Type B pancreatic cell (in vitro differentiated cells): ENCODE results near the gene MINDY2. TPM values are rescaled to one million over a fixed set of nuclear protein-coding genes. Genes with fewer than 3 reads are reported as not detected.

Source experiments
- DNase-seq: peaks from one replicate; pipeline ENCODE4 v3.0.0; 2021; ENCODE audit warnings: mixed read lengths; ENCODE audit not compliant: unreplicated experiment; ENCODE audit errors: extremely low spot score
- H3K27ac Mint-ChIP-seq: 2 replicates; pipeline ENCODE4 v1.8.0; 2021; ENCODE audit warnings: mild to moderate bottlenecking, mixed read lengths
- H3K27me3 Mint-ChIP-seq: 2 replicates; pipeline ENCODE4 v1.8.0; 2021; ENCODE audit warnings: mixed read lengths
- H3K36me3 Mint-ChIP-seq: 2 replicates; pipeline ENCODE4 v1.8.0; 2021; ENCODE audit warnings: mixed read lengths
- H3K4me1 Mint-ChIP-seq: one replicate; pipeline ENCODE4 v1.8.0; 2021; ENCODE audit warnings: mixed read lengths; ENCODE audit not compliant: unreplicated experiment
- H3K4me3 Mint-ChIP-seq: 2 replicates; pipeline ENCODE4 v1.8.0; 2021; ENCODE audit warnings: mild to moderate bottlenecking, mixed read lengths
- H3K9me3 Mint-ChIP-seq: 2 replicates; pipeline ENCODE4 v1.8.0; 2021; ENCODE audit warnings: mixed read lengths
- total RNA-seq: library from RNA; stranded (reverse); gene quantifications from 2 replicates; pipeline ENCODE4 v1.2.1, GENCODE V29; 2021; ENCODE audit warnings: low replicate concordance
- TF ChIP-seq, protein P1 (sequence below): fragments of 200-600 bp; sonication (generic); conservative IDR thresholded peaks from 2 replicates; pipeline ENCODE4 v1.5.0; 2021; ENCODE audit warnings: antibody characterized with exemption, mild to moderate bottlenecking

The MINDY2 gene
- total RNA-seq, 1 donor from 2014 or later = 39.8 TPM

DNA sequence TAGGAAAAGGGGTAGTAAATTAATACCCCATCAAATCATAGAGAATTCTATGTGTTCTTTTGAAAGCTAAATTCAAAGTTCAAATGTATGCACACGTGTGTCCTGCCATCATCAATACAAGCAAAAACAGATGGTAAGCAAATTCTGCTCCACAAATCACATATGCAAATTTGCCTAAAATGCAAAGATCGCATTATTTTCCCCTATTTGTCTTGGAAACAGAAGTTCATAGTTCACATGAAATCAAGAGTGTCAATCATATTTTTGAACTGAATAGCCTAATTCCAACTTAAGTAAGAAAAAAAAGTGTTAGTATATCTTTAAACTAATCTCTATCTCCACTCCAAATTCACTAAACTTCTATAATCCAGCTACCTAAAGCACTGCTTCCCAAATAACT lies 30.1 kb upstream of the MINDY2 start:
- H3K4me3 Mint-ChIP-seq = peak overlapping the region; percentile 0
- no peaks in the 10 kb centered on the region for H3K27me3 Mint-ChIP-seq
- H3K4me1 Mint-ChIP-seq = peaks cover 41% of the 10 kb centered on the region
- H3K27ac Mint-ChIP-seq = no peak overlapping the region
- H3K36me3 Mint-ChIP-seq = peaks cover 9% of the 10 kb centered on the region
- TF ChIP-seq, protein P1, sequence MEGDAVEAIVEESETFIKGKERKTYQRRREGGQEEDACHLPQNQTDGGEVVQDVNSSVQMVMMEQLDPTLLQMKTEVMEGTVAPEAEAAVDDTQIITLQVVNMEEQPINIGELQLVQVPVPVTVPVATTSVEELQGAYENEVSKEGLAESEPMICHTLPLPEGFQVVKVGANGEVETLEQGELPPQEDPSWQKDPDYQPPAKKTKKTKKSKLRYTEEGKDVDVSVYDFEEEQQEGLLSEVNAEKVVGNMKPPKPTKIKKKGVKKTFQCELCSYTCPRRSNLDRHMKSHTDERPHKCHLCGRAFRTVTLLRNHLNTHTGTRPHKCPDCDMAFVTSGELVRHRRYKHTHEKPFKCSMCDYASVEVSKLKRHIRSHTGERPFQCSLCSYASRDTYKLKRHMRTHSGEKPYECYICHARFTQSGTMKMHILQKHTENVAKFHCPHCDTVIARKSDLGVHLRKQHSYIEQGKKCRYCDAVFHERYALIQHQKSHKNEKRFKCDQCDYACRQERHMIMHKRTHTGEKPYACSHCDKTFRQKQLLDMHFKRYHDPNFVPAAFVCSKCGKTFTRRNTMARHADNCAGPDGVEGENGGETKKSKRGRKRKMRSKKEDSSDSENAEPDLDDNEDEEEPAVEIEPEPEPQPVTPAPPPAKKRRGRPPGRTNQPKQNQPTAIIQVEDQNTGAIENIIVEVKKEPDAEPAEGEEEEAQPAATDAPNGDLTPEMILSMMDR = no peak
- H3K9me3 Mint-ChIP-seq = no peaks in the 10 kb centered on the region
- no peak for DNase-seq

DNA sequence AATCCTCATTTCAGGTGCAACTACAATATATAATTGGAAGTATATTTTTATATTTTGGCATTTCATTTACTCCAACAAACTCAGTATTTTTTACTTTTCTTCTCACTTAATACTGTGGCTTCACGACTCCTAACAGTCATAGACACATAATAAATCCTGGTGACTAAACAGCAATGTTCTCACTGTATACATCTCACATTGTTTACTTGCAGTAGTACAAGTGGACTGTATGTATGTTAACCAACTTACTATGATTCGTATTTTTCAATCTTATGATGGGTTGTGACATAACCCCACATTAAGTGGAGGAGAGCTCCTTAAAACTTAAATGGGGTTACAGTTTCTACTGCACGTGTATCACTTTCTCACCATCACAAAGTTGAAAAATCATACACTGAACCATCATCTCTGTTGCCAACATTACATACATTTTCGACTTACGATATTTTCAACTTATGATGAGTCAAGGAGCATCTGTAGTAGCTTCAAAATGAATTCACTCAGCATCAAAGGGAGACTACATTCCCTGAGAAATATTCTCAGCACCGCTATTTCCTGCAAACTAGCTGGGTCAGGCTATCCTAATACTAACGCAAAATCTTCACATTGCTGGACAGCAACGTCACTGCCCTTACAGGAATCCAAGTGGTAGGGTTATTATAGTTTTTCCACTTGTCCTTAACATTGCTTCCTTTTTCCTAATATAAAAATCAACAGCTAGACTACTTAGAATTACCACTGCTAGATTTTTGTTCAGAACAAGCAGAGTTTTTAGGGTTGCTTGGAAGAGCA lies 28.9 kb upstream of the MINDY2 start:
- no peaks in the 10 kb centered on the region for H3K27me3 Mint-ChIP-seq
- no peaks in the 10 kb centered on the region for H3K9me3 Mint-ChIP-seq
- TF ChIP-seq, protein P1 = no peak
- no peak for DNase-seq
- peak overlapping the region; percentile 50 for H3K4me3 Mint-ChIP-seq
- peaks cover 9% of the 10 kb centered on the region for H3K36me3 Mint-ChIP-seq
- peak overlapping the region; percentile 30 for H3K27ac Mint-ChIP-seq
- peaks cover 42% of the 10 kb centered on the region for H3K4me1 Mint-ChIP-seq

DNA sequence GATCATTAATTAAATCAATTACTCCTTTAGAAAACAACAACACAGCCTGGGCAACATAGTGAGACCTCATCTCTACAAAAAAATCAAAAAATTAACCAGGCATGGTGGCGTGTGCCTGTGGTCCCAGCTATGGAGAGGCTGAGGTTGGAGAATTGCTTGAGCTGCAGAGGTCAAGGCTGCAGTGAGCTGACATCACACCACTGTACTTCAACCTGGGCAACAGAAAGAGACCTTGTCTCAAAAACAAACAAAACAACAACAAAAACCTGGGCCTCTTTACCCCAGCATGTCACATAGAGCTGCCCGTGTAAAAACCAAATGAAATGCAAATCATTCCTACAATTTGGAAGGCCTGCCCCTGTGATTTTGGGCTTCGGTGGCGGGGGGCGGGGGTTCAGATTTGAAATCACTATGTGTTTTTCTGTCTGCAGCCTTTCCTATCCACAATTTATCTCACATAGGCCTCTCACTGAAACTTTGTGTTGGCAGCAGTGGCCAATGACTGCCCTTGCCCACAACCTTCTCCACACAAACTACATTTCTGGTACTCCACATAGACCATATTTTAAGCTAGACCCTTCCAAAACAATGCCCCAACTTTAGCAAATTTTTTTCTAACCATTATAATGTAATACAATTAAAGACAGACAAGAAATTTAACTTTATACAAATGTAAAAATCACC lies 28.1 kb upstream of the MINDY2 start:
- Mint-ChIP-seq H3K27ac (peak overlapping the region; percentile 30), H3K4me1 (peaks cover 47% of the 10 kb centered on the region)
- TF ChIP-seq, protein P1 = no peak

DNA sequence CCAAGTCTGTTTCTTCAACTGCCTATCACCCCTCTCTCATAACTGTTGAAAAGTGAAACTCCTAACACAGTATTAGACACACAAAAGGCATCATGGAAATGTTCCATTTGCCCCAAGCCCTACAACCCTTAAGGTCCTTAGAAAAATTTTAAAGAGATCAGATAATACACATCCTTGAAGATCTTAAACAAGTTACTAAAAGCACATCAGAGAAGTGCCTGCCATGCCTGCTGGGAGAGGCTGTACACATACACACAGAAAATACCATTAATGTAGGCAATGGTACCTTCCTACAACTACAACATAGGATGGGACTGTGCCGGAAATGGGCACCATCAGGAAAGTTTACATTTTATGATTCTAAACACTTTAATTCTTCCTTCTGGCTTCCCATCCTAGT lies 24.9 kb upstream of the MINDY2 start:
- no peaks in the 10 kb centered on the region for H3K9me3 Mint-ChIP-seq
- H3K4me3 Mint-ChIP-seq = peak overlapping the region; percentile 88
- H3K36me3 Mint-ChIP-seq = peaks cover 13% of the 10 kb centered on the region
- TF ChIP-seq, protein P1 = no peak
- H3K4me1 Mint-ChIP-seq = peaks cover 46% of the 10 kb centered on the region
- no peak for DNase-seq
- no peaks in the 10 kb centered on the region for H3K27me3 Mint-ChIP-seq
- peak overlapping the region; percentile 73 for H3K27ac Mint-ChIP-seq

More for the DNA sequence above, 28.1 kb upstream of the MINDY2 start:
- Mint-ChIP-seq H3K36me3 (peaks cover 11% of the 10 kb centered on the region), H3K4me3 (peak overlapping the region; percentile 50), H3K9me3 (no peaks in the 10 kb centered on the region), H3K27me3 (no peaks in the 10 kb centered on the region)
- DNase-seq = no peak

DNA sequence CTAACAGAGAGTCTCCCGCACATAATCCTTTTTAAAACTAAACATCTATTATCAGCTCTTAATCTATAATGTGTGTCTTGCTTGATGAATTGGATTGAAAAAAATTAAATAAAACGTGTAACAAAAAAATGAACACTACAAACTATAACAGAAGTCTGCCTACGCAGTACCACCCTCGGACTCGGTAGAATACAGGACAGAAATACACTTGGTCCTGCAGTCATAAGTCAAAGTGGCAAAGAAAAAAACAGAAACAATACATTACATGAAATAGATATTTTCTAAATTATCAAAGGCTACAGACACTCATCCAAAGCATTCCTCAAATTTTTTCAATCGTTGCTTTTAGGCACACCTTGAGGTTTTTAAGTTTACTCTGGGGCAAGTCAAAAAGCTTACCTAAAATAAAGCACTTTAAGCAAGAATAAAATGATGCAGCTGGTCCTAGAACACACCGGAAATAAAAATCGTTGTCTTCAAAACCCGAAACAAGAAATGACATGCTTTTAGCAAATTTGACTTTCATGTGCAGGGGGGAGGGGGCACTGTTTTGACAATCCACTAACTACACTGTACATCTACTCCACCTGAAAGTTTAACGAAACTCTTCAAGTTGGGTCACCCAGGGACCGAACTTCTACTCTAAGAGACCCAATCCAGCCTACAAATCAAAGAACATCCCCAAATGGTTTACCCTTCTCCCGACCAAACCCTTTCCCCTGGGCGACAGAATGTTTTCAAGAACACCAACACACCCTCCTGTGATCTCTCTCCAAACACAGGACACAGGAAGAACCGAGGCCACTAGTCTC lies 22.9 kb upstream of the MINDY2 start:
- TF ChIP-seq, protein P1 = no peak
- DNase-seq = no peak
- peak overlapping the region; percentile 99 for H3K4me3 Mint-ChIP-seq
- H3K27ac Mint-ChIP-seq = peak overlapping the region; percentile 98
- H3K27me3 Mint-ChIP-seq = no peaks in the 10 kb centered on the region
- H3K9me3 Mint-ChIP-seq = no peaks in the 10 kb centered on the region
- H3K36me3 Mint-ChIP-seq = peaks cover 13% of the 10 kb centered on the region
- H3K4me1 Mint-ChIP-seq = peaks cover 29% of the 10 kb centered on the region
